HepG2 (cell line): ENCODE measurements around the gene NDUFC1. TPM values are rescaled to one million over a fixed set of nuclear protein-coding genes. Genes with fewer than 3 reads are reported as not detected.

Experiments
- CHCHD3 ChIP-seq: sonication (generic); formaldehyde crosslinking; IDR thresholded peaks from 2 replicates; pipeline ENCODE4 v1.8.0; 2022; ENCODE audit warnings: mild to moderate bottlenecking, missing genetic modification reagents, moderate library complexity
- HOXA9 ChIP-seq: sonication (generic); formaldehyde crosslinking; IDR thresholded peaks from 2 replicates; pipeline ENCODE4 v1.8.1; 2022; ENCODE audit warnings: missing genetic modification reagents, mild to moderate bottlenecking, moderate library complexity, borderline replicate concordance
- KLF12 ChIP-seq: sonication (generic); formaldehyde crosslinking; IDR thresholded peaks from 2 replicates; pipeline ENCODE4 v1.4.0; 2020; ENCODE audit warnings: missing genetic modification reagents, borderline replicate concordance
- KLF15 ChIP-seq: sonication (generic); formaldehyde crosslinking; IDR thresholded peaks from 2 replicates; pipeline ENCODE4 v1.8.1; 2023; ENCODE audit warnings: borderline replicate concordance, mild to moderate bottlenecking, inconsistent platforms, missing genetic modification reagents, mixed read lengths
- LCORL ChIP-seq, 2 experiments: fragments of 450-650 bp in 1 of 2; sonication (generic) in 1 of 2; formaldehyde crosslinking in 1 of 2; IDR thresholded peaks; 2 replicates each; pipeline versions ENCODE4 v1.5.0 to v1.6.1; 2017 to 2020; ENCODE audit warnings: antibody characterized with exemption in 1 of 2, missing genetic modification reagents in 1 of 2
- PAWR ChIP-seq: sonication (generic); formaldehyde crosslinking; IDR thresholded peaks from 2 replicates; pipeline ENCODE4 v1.4.0; 2020; ENCODE audit warnings: missing genetic modification reagents, mild to moderate bottlenecking, borderline replicate concordance
- PPARG ChIP-seq: conservative IDR thresholded peaks from 2 replicates; pipeline ENCODE4 v1.6.1; 2016; ENCODE audit warnings: missing biosample characterization, missing genetic modification reagents
- RFX5 ChIP-seq: IDR thresholded peaks from 2 replicates; pipeline ENCODE4 v1.6.1; 2011; ENCODE audit warnings: low read depth, low read length, improper control_type of control experiment
- SALL2 ChIP-seq: sonication (generic); formaldehyde crosslinking; IDR thresholded peaks from 2 replicates; pipeline ENCODE4 v1.8.1; 2023; ENCODE audit warnings: mild to moderate bottlenecking, missing genetic modification reagents, inconsistent platforms
- SP4 ChIP-seq: sonication (generic); formaldehyde crosslinking; IDR thresholded peaks from 2 replicates; pipeline ENCODE4 v1.8.1; 2023; ENCODE audit warnings: mild to moderate bottlenecking, missing genetic modification reagents
- SSRP1 ChIP-seq: IDR thresholded peaks from 2 replicates; pipeline ENCODE4 v1.6.1; 2016; ENCODE audit warnings: control low read depth
- TCF7L2 ChIP-seq: IDR thresholded peaks from 2 replicates; pipeline ENCODE4 v1.6.1; 2011; ENCODE audit warnings: mild to moderate bottlenecking, low read depth, low read length, moderate library complexity
- TEAD2 ChIP-seq: sonication (generic); formaldehyde crosslinking; IDR thresholded peaks from 2 replicates; pipeline ENCODE4 v1.9.0; 2021; ENCODE audit warnings: missing genetic modification reagents
- ZFP1 ChIP-seq: IDR thresholded peaks from 2 replicates; pipeline ENCODE4 v1.6.1; 2016
- ZFP36L1 ChIP-seq: sonication (generic); formaldehyde crosslinking; IDR thresholded peaks from 2 replicates; pipeline ENCODE4 v1.8.0; 2022; ENCODE audit warnings: mild to moderate bottlenecking, missing genetic modification reagents, moderate library complexity
- ZFP37 ChIP-seq: sonication (generic); formaldehyde crosslinking; IDR thresholded peaks from 2 replicates; pipeline ENCODE4 v1.4.0; 2020; ENCODE audit warnings: missing genetic modification reagents, borderline replicate concordance
- ZNF256 ChIP-seq: sonication (generic); formaldehyde crosslinking; conservative IDR thresholded peaks from 2 replicates; pipeline ENCODE4 v1.4.0; 2020; ENCODE audit warnings: missing genetic modification reagents
- ZNF468 ChIP-seq: sonication (generic); formaldehyde crosslinking; IDR thresholded peaks from 2 replicates; pipeline ENCODE4 v1.8.0; 2022; ENCODE audit warnings: mild to moderate bottlenecking, moderate library complexity, missing genetic modification reagents
- ZNF839 ChIP-seq: sonication (generic); formaldehyde crosslinking; IDR thresholded peaks from 2 replicates; pipeline ENCODE4 v1.4.0; 2020; ENCODE audit warnings: missing genetic modification reagents, mild to moderate bottlenecking, borderline replicate concordance
- ZSCAN30 ChIP-seq: sonication (generic); formaldehyde crosslinking; IDR thresholded peaks from 2 replicates; pipeline ENCODE4 v1.5.0; 2020; ENCODE audit warnings: mild to moderate bottlenecking, missing genetic modification reagents
- polyA plus RNA-seq, 8 experiments: library from polyadenylated mRNA; depleted of rRNA in 3 of 8; stranded (reverse) in 7 of 8; unstranded in 1 of 8; fragments of >200 nt; fragmentation: Illumina TruSeq in 4 of 8; extraction: Trizol in 4 of 8; gene quantifications; 2 replicates each; pipeline versions ENCODE4 v1.2.1 to v1.2.3, GENCODE V29; 2011 to 2016; ENCODE audit warnings: low read depth in 4 of 8, missing spikeins in 1 of 8, mixed read lengths in 1 of 8; ENCODE audit not compliant: insufficient read depth in 1 of 8
- total RNA-seq, 5 experiments: library from RNA; depleted of rRNA; stranded (reverse); fragments of >200 nt; fragmentation: Illumina TruSeq; extraction: Trizol; gene quantifications; 2 replicates each; pipeline ENCODE4 v1.2.3, GENCODE V29; 2016; ENCODE audit warnings: low read depth in 1 of 5
- TF ChIP-seq, protein P1 (sequence below): sonication (generic); formaldehyde crosslinking; IDR thresholded peaks from 2 replicates; pipeline ENCODE4 v1.4.0; 2020; ENCODE audit warnings: mild to moderate bottlenecking, missing genetic modification reagents
- TF ChIP-seq, protein P2 (sequence below): conservative IDR thresholded peaks from 2 replicates; pipeline ENCODE4 v1.6.1; 2018; ENCODE audit warnings: missing genetic modification reagents
- TF ChIP-seq, protein P3 (sequence below): IDR thresholded peaks from 2 replicates; pipeline ENCODE4 v1.6.1; 2016; ENCODE audit warnings: control low read depth
- TF ChIP-seq, protein P4 (sequence below): sonication (generic); formaldehyde crosslinking; IDR thresholded peaks from 2 replicates; pipeline ENCODE4 v1.4.0; 2020; ENCODE audit warnings: mild to moderate bottlenecking, missing genetic modification reagents

The NDUFC1 gene
- total and polyA plus RNA-seq, 2 of the 13 experiments (the other 11 are each of a cell fraction or from before 2014, with no cell fraction given) = 43.4 to 96.4 TPM

DNA sequence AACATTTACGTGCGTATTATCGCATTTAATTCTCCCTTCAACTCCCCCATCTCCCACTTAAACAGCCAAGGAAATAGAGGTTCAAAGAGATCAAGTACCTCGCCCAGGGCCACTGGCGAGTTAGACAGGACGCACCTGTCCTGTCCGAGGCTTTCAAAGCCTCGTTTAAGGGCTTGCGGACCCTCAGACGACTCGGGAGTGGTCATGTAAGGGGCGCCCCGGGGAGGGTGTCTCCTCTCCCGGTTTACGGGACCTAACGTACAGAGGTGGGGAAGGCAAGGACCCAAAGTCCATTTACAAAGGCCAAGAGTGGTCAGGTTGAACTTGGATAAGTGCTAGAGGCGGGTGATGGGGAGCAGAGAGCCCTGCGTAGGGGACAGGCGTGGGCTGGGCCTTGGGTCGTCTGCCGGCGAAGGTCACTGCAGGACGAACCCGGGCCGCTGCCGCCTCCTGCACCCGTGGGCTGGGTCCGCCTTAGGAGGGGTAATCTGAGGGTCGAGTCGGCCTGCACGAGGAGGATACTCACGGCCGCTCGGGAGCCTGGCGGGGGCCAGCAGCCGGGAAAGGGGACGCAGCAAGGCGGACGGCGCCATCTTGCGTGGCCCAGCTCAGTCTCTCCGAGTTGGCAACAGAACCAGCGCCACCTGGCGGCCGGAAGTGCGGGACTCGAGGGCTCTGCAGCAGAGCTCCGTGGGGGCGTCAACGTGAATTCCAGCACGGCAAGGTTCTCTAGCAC lies 6.9 kb downstream of the NDUFC1 start (continued):
- TF ChIP-seq SSRP1 (CRISPR knock-in tag) (no peak), HOXA9 (CRISPR knock-in tag) (no peak), ZFP1 (CRISPR knock-in tag) (no peak), RFX5 (no peak), ZNF256 (CRISPR knock-in tag) (peak; percentile 90; the same call in 1 of the 2 replicates), ZFP37 (peak; percentile 77; the same call in 1 of the 2 replicates), TEAD2 (CRISPR knock-in tag) (no peak), ZNF839 (no peak), SP4 (peak; percentile 63; the same call in 1 of the 2 replicates), PPARG (CRISPR knock-in tag) (peak; percentile 57; the same call in 1 of the 2 replicates), ZFP36L1 (CRISPR knock-in tag) (no peak), LCORL (IDR thresholded peaks at IDR 0.05) (no peak), LCORL (CRISPR knock-in tag; IDR thresholded peaks at IDR 0.05) (no peak), ZSCAN30 (CRISPR knock-in tag) (peak; percentile 88; the same call in 1 of the 2 replicates), ZNF468 (no peak), PAWR (0 out of 2 replicates have a peak, but pooled peaks have one; percentile 32), SALL2 (CRISPR knock-in tag) (peak; percentile 62; the same call in 1 of the 2 replicates), TCF7L2 (no peak), KLF12 (CRISPR knock-in tag) (peak; percentile 85; the same call in 1 of the 2 replicates), CHCHD3 (CRISPR knock-in tag) (no peak), KLF15 (CRISPR knock-in tag) (0 out of 2 replicates have a peak, but pooled peaks have one; percentile 47)
- TF ChIP-seq, protein P1, sequence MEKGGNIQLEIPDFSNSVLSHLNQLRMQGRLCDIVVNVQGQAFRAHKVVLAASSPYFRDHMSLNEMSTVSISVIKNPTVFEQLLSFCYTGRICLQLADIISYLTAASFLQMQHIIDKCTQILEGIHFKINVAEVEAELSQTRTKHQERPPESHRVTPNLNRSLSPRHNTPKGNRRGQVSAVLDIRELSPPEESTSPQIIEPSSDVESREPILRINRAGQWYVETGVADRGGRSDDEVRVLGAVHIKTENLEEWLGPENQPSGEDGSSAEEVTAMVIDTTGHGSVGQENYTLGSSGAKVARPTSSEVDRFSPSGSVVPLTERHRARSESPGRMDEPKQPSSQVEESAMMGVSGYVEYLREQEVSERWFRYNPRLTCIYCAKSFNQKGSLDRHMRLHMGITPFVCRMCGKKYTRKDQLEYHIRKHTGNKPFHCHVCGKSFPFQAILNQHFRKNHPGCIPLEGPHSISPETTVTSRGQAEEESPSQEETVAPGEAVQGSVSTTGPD (CRISPR knock-in tag) = 0 out of 2 replicates have a peak, but pooled peaks have one; percentile 47
- TF ChIP-seq, protein P2, sequence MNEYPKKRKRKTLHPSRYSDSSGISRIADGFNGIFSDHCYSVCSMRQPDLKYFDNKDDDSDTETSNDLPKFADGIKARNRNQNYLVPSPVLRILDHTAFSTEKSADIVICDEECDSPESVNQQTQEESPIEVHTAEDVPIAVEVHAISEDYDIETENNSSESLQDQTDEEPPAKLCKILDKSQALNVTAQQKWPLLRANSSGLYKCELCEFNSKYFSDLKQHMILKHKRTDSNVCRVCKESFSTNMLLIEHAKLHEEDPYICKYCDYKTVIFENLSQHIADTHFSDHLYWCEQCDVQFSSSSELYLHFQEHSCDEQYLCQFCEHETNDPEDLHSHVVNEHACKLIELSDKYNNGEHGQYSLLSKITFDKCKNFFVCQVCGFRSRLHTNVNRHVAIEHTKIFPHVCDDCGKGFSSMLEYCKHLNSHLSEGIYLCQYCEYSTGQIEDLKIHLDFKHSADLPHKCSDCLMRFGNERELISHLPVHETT = no peak
- TF ChIP-seq, protein P3, sequence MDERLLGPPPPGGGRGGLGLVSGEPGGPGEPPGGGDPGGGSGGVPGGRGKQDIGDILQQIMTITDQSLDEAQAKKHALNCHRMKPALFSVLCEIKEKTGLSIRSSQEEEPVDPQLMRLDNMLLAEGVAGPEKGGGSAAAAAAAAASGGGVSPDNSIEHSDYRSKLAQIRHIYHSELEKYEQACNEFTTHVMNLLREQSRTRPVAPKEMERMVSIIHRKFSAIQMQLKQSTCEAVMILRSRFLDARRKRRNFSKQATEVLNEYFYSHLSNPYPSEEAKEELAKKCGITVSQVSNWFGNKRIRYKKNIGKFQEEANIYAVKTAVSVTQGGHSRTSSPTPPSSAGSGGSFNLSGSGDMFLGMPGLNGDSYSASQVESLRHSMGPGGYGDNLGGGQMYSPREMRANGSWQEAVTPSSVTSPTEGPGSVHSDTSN (CRISPR knock-in tag) = no peak
- TF ChIP-seq, protein P4, sequence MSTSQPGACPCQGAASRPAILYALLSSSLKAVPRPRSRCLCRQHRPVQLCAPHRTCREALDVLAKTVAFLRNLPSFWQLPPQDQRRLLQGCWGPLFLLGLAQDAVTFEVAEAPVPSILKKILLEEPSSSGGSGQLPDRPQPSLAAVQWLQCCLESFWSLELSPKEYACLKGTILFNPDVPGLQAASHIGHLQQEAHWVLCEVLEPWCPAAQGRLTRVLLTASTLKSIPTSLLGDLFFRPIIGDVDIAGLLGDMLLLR (CRISPR knock-in tag) = peak; percentile 66
